CD4-positive, alpha-beta memory T cell (primary cell): Measurements from ENCODE around the gene GPX7. TPM values are rescaled to one million over a fixed set of nuclear protein-coding genes. Genes with fewer than 3 reads are reported as not detected.

Experiments used
- CTCF ChIA-PET: fragments of 350-600 bp; sonication (Branson Sonifier 250); formaldehyde crosslinking; loops from one replicate; lab custom pipeline; 2021; ENCODE audit warnings: inconsistent platforms; ENCODE audit not compliant: partially characterized antibody; lab: Charles Lee
- POLR2A ChIA-PET: fragments of 350-600 bp; sonication (Branson Sonifier 250); formaldehyde crosslinking; loops from one replicate; lab custom pipeline; 2021; ENCODE audit not compliant: partially characterized antibody; lab: Charles Lee
- DNase-seq, 5 donors: peaks; one replicate each; pipeline versions ENCODE4 v3.0.0 to v3.0.0-alpha.2; 2020 to 2022; ENCODE audit warnings: mixed read lengths in 1 of 5
- H3K27ac ChIP-seq: one replicate; pipeline ENCODE4 v1.7.0; 2013; ENCODE audit warnings: low read depth, low read length
- H3K27me3 ChIP-seq: 2 replicates; pipeline ENCODE4 v1.7.0; 2013; ENCODE audit warnings: mild to moderate bottlenecking, low read length, moderate library complexity; ENCODE audit not compliant: insufficient read depth
- H3K36me3 ChIP-seq: 2 replicates; pipeline ENCODE4 v1.7.0; 2013; ENCODE audit warnings: mild to moderate bottlenecking, low read length, moderate library complexity; ENCODE audit not compliant: insufficient read depth
- H3K4me1 ChIP-seq: 2 replicates; pipeline ENCODE4 v1.7.0; 2013; ENCODE audit warnings: mild to moderate bottlenecking, low read length, moderate library complexity; ENCODE audit not compliant: insufficient read depth
- H3K4me3 ChIP-seq, 2 donors: one replicate each; pipeline ENCODE4 v1.7.0; 2013; ENCODE audit warnings: low read length in 2 of 2, mild to moderate bottlenecking in 1 of 2
- H3K9me3 ChIP-seq, 2 donors: one replicate each; pipeline ENCODE4 v1.7.0; 2013; ENCODE audit warnings: low read length in 2 of 2, control low read depth in 1 of 2; ENCODE audit not compliant: control insufficient read depth in 1 of 2
- H3K27ac Mint-ChIP-seq, 7 donors: one replicate each; pipeline ENCODE4 v1.8.0; 2020 to 2021; ENCODE audit warnings: mixed read lengths in 7 of 7, mild to moderate bottlenecking in 6 of 7, inconsistent platforms in 3 of 7, moderate library complexity in 3 of 7
- H3K27me3 Mint-ChIP-seq, 2 donors: one replicate each; pipeline ENCODE4 v1.8.0; 2020 to 2021; ENCODE audit warnings: mixed read lengths in 2 of 2
- H3K36me3 Mint-ChIP-seq, 2 donors: one replicate each; pipeline ENCODE4 v1.8.0; 2020 to 2021; ENCODE audit warnings: mixed read lengths in 2 of 2, inconsistent platforms in 1 of 2, mild to moderate bottlenecking in 1 of 2
- H3K4me1 Mint-ChIP-seq, 4 donors: one replicate each; pipeline ENCODE4 v1.8.0; 2020 to 2021; ENCODE audit warnings: mixed read lengths in 4 of 4, mild to moderate bottlenecking in 1 of 4
- H3K4me3 Mint-ChIP-seq, 8 donors: one replicate each; pipeline ENCODE4 v1.8.0; 2020 to 2021; ENCODE audit warnings: mixed read lengths in 8 of 8, mild to moderate bottlenecking in 7 of 8, moderate library complexity in 6 of 8, inconsistent platforms in 3 of 8
- H3K9me3 Mint-ChIP-seq, 8 donors: one replicate each; pipeline ENCODE4 v1.8.0; 2020 to 2021; ENCODE audit warnings: mixed read lengths in 8 of 8, mild to moderate bottlenecking in 5 of 8, inconsistent platforms in 3 of 8, moderate library complexity in 1 of 8
- intact Hi-C: fragments of 100-400 bp; cut with micrococcal nuclease; formaldehyde crosslinking; loops from one replicate; pipeline ENCODE4 v1.15.1; 2023
- polyA plus RNA-seq, 2 donors: library from polyadenylated mRNA; unstranded; fragments of 300-500 nt; fragmentation: Illumina TruSeq; gene quantifications; one replicate each; pipeline ENCODE4 v1.2.3, GENCODE V29; 2021
- total RNA-seq, 2 experiments: library from RNA; stranded (reverse); gene quantifications; one replicate each; pipeline ENCODE4 v1.2.3, GENCODE V29; 2021

Gene GPX7
- total and polyA plus RNA-seq, 4 experiments from 2014 or later: 26.3 to 34.4 (median 30.8) TPM

DNA sequence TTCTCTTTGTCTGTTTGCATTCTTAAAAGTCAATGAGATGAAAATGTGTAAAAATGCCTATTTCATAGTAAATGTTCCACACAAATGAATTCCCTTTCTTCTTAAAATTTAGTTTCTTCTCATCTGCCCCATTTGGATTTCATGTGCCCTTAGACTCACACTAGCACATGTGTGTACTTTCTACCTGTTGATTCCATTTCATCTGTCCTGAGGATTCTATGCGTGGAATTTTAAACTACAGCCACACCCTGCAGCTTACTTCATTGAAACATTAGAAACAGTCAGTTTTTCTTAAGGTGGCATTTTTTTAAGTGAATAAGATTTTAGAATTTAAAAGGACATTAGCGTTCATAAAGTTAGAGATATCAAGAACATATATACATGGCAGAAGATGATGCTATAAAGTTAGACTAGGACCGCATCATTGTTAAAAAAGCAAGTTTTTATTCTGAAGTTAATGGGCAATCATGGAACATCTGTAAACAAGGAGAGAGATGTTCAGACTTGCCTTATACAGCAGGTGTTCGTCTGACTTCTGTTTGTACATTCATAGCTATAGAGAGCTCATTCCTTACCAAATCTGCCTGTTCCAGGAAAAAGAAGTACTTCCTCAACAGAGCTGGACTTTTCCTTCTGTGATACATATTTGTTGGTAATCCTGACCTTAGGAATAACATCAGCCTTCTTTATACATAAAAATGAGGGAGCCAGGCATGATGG is 45.4 kb upstream of the GPX7 start:
- no peak overlapping the region for H3K4me3 Mint-ChIP-seq
- H3K36me3 Mint-ChIP-seq: peaks cover 0 to 1% of the 10 kb centered on the region in 2 donors
- peak overlapping the region in 2 of 7 donors; percentile 24 for H3K27ac Mint-ChIP-seq
- H3K27ac ChIP-seq: no peak overlapping the region
- no peak overlapping the region for H3K4me3 ChIP-seq
- H3K27me3 Mint-ChIP-seq: peaks cover 0 to 1% of the 10 kb centered on the region in 2 donors
- no peaks in the 10 kb centered on the region for H3K36me3 ChIP-seq
- ChIA-PET POLR2A (no interaction called here), CTCF (interaction anchor here (1.0 to 2.0 kb wide), 2 partner anchors 101 to 129 kb away, joined by 3 to 5 read pairs; no protein-coding TSS in a partner anchor)
- DNase-seq: no peak
- intact Hi-C loops: no loop called here
- no peaks in the 10 kb centered on the region for H3K9me3 ChIP-seq
- peaks cover 11% of the 10 kb centered on the region for H3K4me1 ChIP-seq
- H3K4me1 Mint-ChIP-seq: peaks cover 5 to 15% (median 10%) of the 10 kb centered on the region in 4 donors
- no peaks in the 10 kb centered on the region for H3K9me3 Mint-ChIP-seq
- H3K27me3 ChIP-seq: no peaks in the 10 kb centered on the region

DNA sequence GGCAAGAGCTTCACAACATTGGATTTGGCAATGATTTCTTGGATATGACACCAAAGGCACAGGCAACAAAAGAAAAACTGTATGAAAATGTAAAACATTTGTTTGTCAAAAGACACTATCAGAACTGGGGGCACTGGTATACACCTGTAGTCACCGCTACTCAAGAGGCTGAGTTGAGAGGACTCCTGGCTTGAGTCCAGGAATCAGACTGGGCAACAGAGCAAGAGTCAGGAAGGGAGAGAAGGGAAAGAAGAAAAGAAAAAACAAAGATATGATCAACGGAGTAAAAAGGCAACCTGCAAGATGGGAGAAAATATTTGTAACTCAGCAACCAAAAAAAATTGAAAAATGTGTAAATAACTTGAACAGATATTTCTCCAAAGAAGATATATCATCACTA is 43.2 kb upstream of the GPX7 start:
- Histone ChIP-seq H3K9me3 (no peaks in the 10 kb centered on the region), H3K27me3 (no peaks in the 10 kb centered on the region), H3K27ac (no peak overlapping the region), H3K4me1 (peaks cover 7% of the 10 kb centered on the region), H3K4me3 (no peak overlapping the region), H3K36me3 (no peaks in the 10 kb centered on the region)
- Mint-ChIP-seq H3K9me3 (no peaks in the 10 kb centered on the region), H3K4me1 (peaks cover 4 to 14% (median 9%) of the 10 kb centered on the region in 4 donors), H3K36me3 (no peaks in the 10 kb centered on the region), H3K4me3 (no peak overlapping the region), H3K27me3 (peaks cover 0 to 1% of the 10 kb centered on the region in 2 donors), H3K27ac (no peak overlapping the region)
- POLR2A ChIA-PET: no interaction called here
- CTCF ChIA-PET: no interaction called here
- no peak for DNase-seq
- intact Hi-C loops: no loop called here

DNA sequence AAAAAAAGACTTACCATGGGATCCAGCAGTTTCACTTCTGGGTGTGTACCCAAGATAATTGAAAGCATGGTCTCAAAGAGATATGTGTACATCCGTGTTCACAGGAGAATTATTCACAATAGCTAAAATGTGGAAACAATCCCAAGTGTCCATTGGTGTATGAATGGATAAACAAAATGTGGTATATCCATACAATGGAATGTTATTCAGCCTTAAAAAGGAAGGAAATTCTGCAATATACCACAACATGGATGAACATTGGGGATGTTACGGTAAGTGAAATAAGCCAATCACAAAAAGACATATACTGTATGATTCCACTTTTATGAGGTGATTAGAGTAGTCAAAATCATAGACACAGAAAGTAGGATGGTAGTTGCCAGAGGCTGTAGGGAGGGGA is 42.3 kb upstream of the GPX7 start:
- H3K4me1 Mint-ChIP-seq: peaks cover under 1 to 5% (median 1%) of the 10 kb centered on the region in 4 donors
- no peak for DNase-seq
- peaks cover 0 to 1% of the 10 kb centered on the region in 2 donors for H3K27me3 Mint-ChIP-seq
- ChIA-PET CTCF (interaction anchor here (0.6 kb wide), 1 partner anchor 20 kb away, joined by 3 read pairs; no protein-coding TSS in a partner anchor), POLR2A (interaction anchor here (0.6 kb wide), 1 partner anchor 39 kb away, joined by 4 read pairs; no protein-coding TSS in a partner anchor)
- H3K4me1 ChIP-seq: no peaks in the 10 kb centered on the region
- H3K9me3 ChIP-seq: no peaks in the 10 kb centered on the region
- H3K4me3 ChIP-seq: no peak overlapping the region
- H3K9me3 Mint-ChIP-seq: no peaks in the 10 kb centered on the region
- H3K27ac Mint-ChIP-seq: no peak overlapping the region
- H3K27ac ChIP-seq: no peak overlapping the region
- no peaks in the 10 kb centered on the region for H3K27me3 ChIP-seq
- no peaks in the 10 kb centered on the region for H3K36me3 Mint-ChIP-seq
- H3K36me3 ChIP-seq: no peaks in the 10 kb centered on the region
- intact Hi-C loops: no loop called here
- H3K4me3 Mint-ChIP-seq: no peak overlapping the region

DNA sequence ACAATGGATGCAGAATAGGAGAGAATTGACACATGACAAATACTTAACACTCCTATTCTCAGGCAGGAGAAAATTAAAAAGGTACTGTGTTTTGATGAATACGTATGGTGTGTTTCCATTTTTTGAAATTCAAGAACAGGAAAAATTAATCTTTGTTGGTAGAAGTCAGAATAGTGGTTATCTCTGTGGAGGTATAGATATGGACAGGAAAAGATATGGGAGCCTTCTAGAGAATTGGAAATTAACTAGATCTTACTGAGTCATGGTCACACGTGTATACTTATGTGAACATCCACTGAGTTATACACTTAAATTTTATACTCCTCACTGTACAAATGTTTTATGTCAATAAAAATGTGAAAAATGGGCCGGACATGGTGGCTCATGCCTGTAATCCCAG is 39.4 kb upstream of the GPX7 start:
- DNase-seq: no peak
- Histone ChIP-seq H3K4me1 (no peaks in the 10 kb centered on the region), H3K27me3 (no peaks in the 10 kb centered on the region), H3K36me3 (no peaks in the 10 kb centered on the region), H3K9me3 (no peaks in the 10 kb centered on the region), H3K4me3 (no peak overlapping the region), H3K27ac (no peak overlapping the region)
- H3K9me3 Mint-ChIP-seq: no peaks in the 10 kb centered on the region
- intact Hi-C loops: no loop called here
- H3K4me1 Mint-ChIP-seq: peaks cover 0 to 2% (median 0%) of the 10 kb centered on the region in 4 donors
- no peak overlapping the region for H3K4me3 Mint-ChIP-seq
- ChIA-PET POLR2A (no interaction called here), CTCF (no interaction called here)
- H3K27ac Mint-ChIP-seq: no peak overlapping the region
- H3K36me3 Mint-ChIP-seq: no peaks in the 10 kb centered on the region
- peaks cover 0 to 1% of the 10 kb centered on the region in 2 donors for H3K27me3 Mint-ChIP-seq

DNA sequence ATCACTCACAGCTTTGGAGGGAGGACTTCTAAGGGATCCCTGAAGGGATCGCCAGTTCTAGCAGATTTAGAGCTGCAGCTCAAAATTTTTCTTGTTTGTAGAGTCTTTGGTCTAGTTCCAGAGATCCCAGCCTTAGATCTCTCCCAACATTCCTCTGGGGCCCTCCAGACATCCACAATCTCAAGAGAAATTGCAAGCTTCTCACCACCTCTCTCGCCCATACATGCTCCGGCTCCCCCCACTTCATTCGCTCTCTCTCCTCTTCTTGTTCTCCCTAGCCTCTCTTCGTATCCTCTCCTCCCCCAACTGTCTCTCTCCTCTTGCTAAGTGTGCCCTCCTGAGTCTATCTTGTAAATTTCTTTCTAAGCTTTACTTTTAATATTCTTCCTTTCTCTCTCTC is 34.2 kb upstream of the GPX7 start:
- H3K4me1 ChIP-seq: no peaks in the 10 kb centered on the region
- POLR2A ChIA-PET: interaction anchor here (2.2 kb wide), 1 partner anchor 15 kb away, joined by 7 read pairs; the partner anchor contains the start of gene TUT4
- DNase-seq: no peak
- Mint-ChIP-seq H3K4me3 (no peak overlapping the region), H3K27me3 (no peaks in the 10 kb centered on the region), H3K27ac (peak overlapping the region in 1 of 7 donors; percentile 15), H3K9me3 (no peaks in the 10 kb centered on the region), H3K36me3 (no peaks in the 10 kb centered on the region), H3K4me1 (peaks cover 5 to 23% (median 7%) of the 10 kb centered on the region in 4 donors)
- H3K27me3 ChIP-seq: no peaks in the 10 kb centered on the region
- H3K27ac ChIP-seq: no peak overlapping the region
- CTCF ChIA-PET: interaction anchor here (0.9 to 1.3 kb wide), 4 partner anchors 10 to 200 kb away, joined by 3 read pairs; no protein-coding TSS in a partner anchor
- H3K9me3 ChIP-seq: no peaks in the 10 kb centered on the region
- H3K4me3 ChIP-seq: no peak overlapping the region
- H3K36me3 ChIP-seq: no peaks in the 10 kb centered on the region
- intact Hi-C loops: no loop called here

DNA sequence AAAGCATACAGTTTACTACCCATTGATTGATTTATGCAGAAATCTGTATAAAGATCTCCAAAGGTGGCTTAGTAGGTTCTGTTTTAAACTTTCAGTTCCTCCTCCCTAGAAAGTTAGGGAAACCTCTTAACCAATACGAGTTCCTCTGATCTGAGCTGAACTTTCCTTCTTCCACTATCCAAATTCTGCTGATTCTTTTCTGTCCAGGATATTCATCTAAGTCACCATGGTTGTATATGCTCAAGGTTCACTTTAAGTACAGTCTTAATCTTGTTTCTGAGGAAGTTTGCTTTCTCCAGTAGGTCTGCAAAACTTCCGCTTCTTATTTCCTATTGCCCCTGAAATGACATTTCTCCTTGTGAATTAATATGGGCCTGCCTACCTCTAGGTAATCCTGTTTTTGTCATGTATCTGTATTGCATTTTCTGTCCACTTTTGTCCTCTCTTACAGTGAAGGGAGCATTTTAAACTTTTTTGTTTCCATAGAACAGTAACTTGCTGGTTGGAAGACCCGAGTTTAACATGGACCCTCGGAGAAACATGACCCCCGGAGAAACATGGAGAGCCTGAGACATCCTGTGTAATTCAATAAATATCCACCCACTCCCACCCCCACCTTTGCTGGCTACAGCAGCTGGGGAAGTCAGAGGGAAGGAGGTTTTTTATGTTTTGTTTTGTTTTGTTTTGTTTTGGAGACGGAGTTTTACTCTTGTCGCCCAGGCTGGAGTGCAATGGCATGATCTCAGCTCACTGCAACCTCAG is 32.5 kb upstream of the GPX7 start:
- CTCF ChIA-PET: no interaction called here
- no peaks in the 10 kb centered on the region for H3K27me3 ChIP-seq
- no peak overlapping the region for H3K4me3 ChIP-seq
- H3K36me3 ChIP-seq: no peaks in the 10 kb centered on the region
- peak overlapping the region in 2 of 8 donors; percentile 28 to 44 for H3K4me3 Mint-ChIP-seq
- peak overlapping the region in 4 of 7 donors; percentile 4 to 37 (median 18) for H3K27ac Mint-ChIP-seq
- no peak overlapping the region for H3K27ac ChIP-seq
- intact Hi-C loops: no loop called here
- POLR2A ChIA-PET: interaction anchor here (1.2 to 2.2 kb wide), 2 partner anchors 16 to 17 kb away, joined by 4 to 7 read pairs; partner anchors contain the start of gene TUT4
- DNase-seq: no peak
- no peaks in the 10 kb centered on the region for H3K9me3 ChIP-seq
- no peaks in the 10 kb centered on the region for H3K9me3 Mint-ChIP-seq
- peaks cover 6 to 23% (median 7%) of the 10 kb centered on the region in 4 donors for H3K4me1 Mint-ChIP-seq
- H3K27me3 Mint-ChIP-seq: no peaks in the 10 kb centered on the region
- H3K4me1 ChIP-seq: no peaks in the 10 kb centered on the region
- no peaks in the 10 kb centered on the region for H3K36me3 Mint-ChIP-seq

DNA sequence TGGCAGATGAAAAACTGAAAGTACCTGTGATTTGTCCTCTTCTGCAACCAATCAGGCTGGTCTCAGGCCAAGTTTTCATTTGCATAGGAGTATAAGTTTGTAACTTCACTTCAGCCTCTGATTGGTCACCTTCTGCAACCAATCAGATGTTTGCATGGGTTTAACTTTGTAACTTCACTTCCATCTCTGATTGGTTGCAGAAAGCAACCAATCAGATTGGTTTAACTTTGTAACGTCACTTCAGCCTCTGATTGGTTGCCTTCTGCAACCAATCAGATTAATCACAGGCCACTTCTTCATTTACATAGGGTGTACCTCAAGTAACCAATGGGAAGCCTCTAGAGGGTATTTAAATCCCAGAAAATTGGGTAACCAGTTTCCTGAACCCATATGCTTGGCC is 30.4 kb upstream of the GPX7 start:
- ChIA-PET POLR2A (no interaction called here), CTCF (no interaction called here)
- no peak overlapping the region for H3K27ac ChIP-seq
- peaks cover 7 to 26% (median 8%) of the 10 kb centered on the region in 4 donors for H3K4me1 Mint-ChIP-seq
- intact Hi-C loops: no loop called here
- no peaks in the 10 kb centered on the region for H3K36me3 ChIP-seq
- H3K4me3 Mint-ChIP-seq: no peak overlapping the region
- H3K36me3 Mint-ChIP-seq: no peaks in the 10 kb centered on the region
- no peaks in the 10 kb centered on the region for H3K27me3 Mint-ChIP-seq
- H3K9me3 Mint-ChIP-seq: no peaks in the 10 kb centered on the region
- DNase-seq: no peak
- no peaks in the 10 kb centered on the region for H3K27me3 ChIP-seq
- no peak overlapping the region for H3K4me3 ChIP-seq
- H3K27ac Mint-ChIP-seq: no peak overlapping the region
- no peaks in the 10 kb centered on the region for H3K4me1 ChIP-seq
- no peaks in the 10 kb centered on the region for H3K9me3 ChIP-seq
